ENCODE results near the gene GPC5. TPM values are rescaled to one million over a fixed set of nuclear protein-coding genes. Genes with fewer than 3 reads are reported as not detected.
"Not testable (repeated sequence)": the region's sequence is repeated elsewhere in the genome, so short reads cannot be mapped to it uniquely, and the experiment has no call there.

GPC5 gene
- total RNA-seq, 1 donor from 2014 or later, result 2.2 TPM

GRCh38 chr13:92483894-92484293 is 1085.5 kb downstream of the GPC5 start:
- no peak for DNase-seq

- DNase-seq, result no peak
Observed at GRCh38 chr13:92487238-92487637, 1088.8 kb downstream of the GPC5 start.

- DNase-seq, result no peak
Observed at GRCh38 chr13:92488249-92488852, 1089.9 kb downstream of the GPC5 start.

- no peak for DNase-seq
Observed at GRCh38 chr13:92491839-92492238, 1093.4 kb downstream of the GPC5 start.

- no peak for DNase-seq
Observed at GRCh38 chr13:92494915-92495314, 1096.5 kb downstream of the GPC5 start.

GRCh38 chr13:92500192-92500591 is 1101.8 kb downstream of the GPC5 start:
- no peak for DNase-seq

GRCh38 chr13:92510416-92510815 is 1112.0 kb downstream of the GPC5 start:
- no peak for DNase-seq

GRCh38 chr13:92512852-92513251 is 1114.4 kb downstream of the GPC5 start:
- DNase-seq, result no peak

GRCh38 chr13:92513672-92514071 is 1115.3 kb downstream of the GPC5 start:
- DNase-seq, result no peak

- no peak for DNase-seq
Observed at GRCh38 chr13:92514420-92515125, 1116.2 kb downstream of the GPC5 start.

- not testable (repeated sequence) for DNase-seq
Observed at GRCh38 chr13:92516878-92517277, 1118.5 kb downstream of the GPC5 start.

GRCh38 chr13:92518622-92519021 is 1120.2 kb downstream of the GPC5 start:
- DNase-seq, result not testable (repeated sequence)

- no peak for DNase-seq
Observed at GRCh38 chr13:92530364-92530763, 1131.9 kb downstream of the GPC5 start.

GRCh38 chr13:92535222-92536006 is 1137.0 kb downstream of the GPC5 start:
- DNase-seq, result no peak

- DNase-seq, result no peak
Observed at GRCh38 chr13:92537471-92537870, 1139.0 kb downstream of the GPC5 start.

- no peak for DNase-seq
Observed at GRCh38 chr13:92538164-92538563, 1139.7 kb downstream of the GPC5 start.

- not testable (repeated sequence) for DNase-seq
Observed at GRCh38 chr13:92539148-92539547, 1140.7 kb downstream of the GPC5 start.

GRCh38 chr13:92547266-92547665 is 1148.8 kb downstream of the GPC5 start:
- DNase-seq, result no peak

GRCh38 chr13:92549276-92549675 is 1150.9 kb downstream of the GPC5 start:
- DNase-seq, result no peak

GRCh38 chr13:92553470-92554114 is 1155.2 kb downstream of the GPC5 start:
- DNase-seq, result no peak

- DNase-seq, result peak; percentile 43
Observed at GRCh38 chr13:92560883-92561282, 1162.5 kb downstream of the GPC5 start.

- no peak for DNase-seq
Observed at GRCh38 chr13:92564942-92565341, 1166.5 kb downstream of the GPC5 start.

- DNase-seq, result no peak
Observed at GRCh38 chr13:92566767-92567166, 1168.3 kb downstream of the GPC5 start.
